Vagina (tissue), 2 donors: ENCODE data around the gene RTF2. TPM values are rescaled to one million over a fixed set of nuclear protein-coding genes. Genes with fewer than 3 reads are reported as not detected.

Experiments
- DNase-seq, 2 donors: peaks; one replicate each; pipeline ENCODE4 v3.0.0-alpha.2; 2017; ENCODE audit errors: extremely low spot score in 2 of 2
- H3K27ac ChIP-seq: fragments of 200-600 bp; sonication (generic); one replicate; pipeline ENCODE4 v1.5.1; 2019
- H3K27me3 ChIP-seq: fragments of 200-600 bp; sonication (generic); one replicate; pipeline ENCODE4 v1.5.1; 2019
- H3K36me3 ChIP-seq, 2 donors: fragments of 200-600 bp; sonication (generic); one replicate each; pipeline ENCODE4 v1.5.1; 2017 to 2019
- H3K4me1 ChIP-seq: fragments of 200-600 bp; sonication (generic); one replicate; pipeline ENCODE4 v1.5.1; 2019
- H3K4me3 ChIP-seq, 2 donors: fragments of 200-600 bp; sonication (generic); 1 replicate in 1 of 2; 2 replicates in 1 of 2; pipeline ENCODE4 v1.5.1; 2016 to 2019
- H3K9me3 ChIP-seq: fragments of 200-600 bp; sonication (generic); one replicate; pipeline ENCODE4 v1.5.1; 2019
- POLR2A ChIP-seq, 2 donors: fragments of 450-650 bp; IDR thresholded peaks; one replicate each; pipeline ENCODE4 v1.6.1; 2017; ENCODE audit warnings: antibody characterized with exemption in 2 of 2, mild to moderate bottlenecking in 2 of 2, moderate library complexity in 2 of 2
- POLR2AphosphoS5 ChIP-seq, 2 donors: sonication (generic); formaldehyde crosslinking; IDR thresholded peaks; one replicate each; pipeline ENCODE4 v1.9.0; 2017; ENCODE audit warnings: antibody characterized with exemption in 2 of 2, mild to moderate bottlenecking in 2 of 2, low read depth in 1 of 2; ENCODE audit not compliant: insufficient read depth in 1 of 2
- intact Hi-C: fragments of 100-400 bp; cut with DNase I; formaldehyde crosslinking; loops from one replicate; pipeline ENCODE4 v1.15.1; 2023
- total RNA-seq: library from RNA; depleted of rRNA; stranded (reverse); fragments of >200 nt; gene quantifications from one replicate; pipeline ENCODE4 v1.2.3, GENCODE V29; 2016
- TF ChIP-seq, protein P1 (sequence below), 3 experiments: fragments of 450-650 bp in 2 of 3; fragments of 200-600 bp in 1 of 3; sonication (generic) in 1 of 3; IDR thresholded peaks; one replicate each; pipeline ENCODE4 v1.5.1; 2017 to 2019; ENCODE audit warnings: antibody characterized with exemption in 3 of 3, mild to moderate bottlenecking in 2 of 3, moderate library complexity in 2 of 3

Gene RTF2
- total RNA-seq, 1 donor from 2014 or later = 47.1 TPM

DNA sequence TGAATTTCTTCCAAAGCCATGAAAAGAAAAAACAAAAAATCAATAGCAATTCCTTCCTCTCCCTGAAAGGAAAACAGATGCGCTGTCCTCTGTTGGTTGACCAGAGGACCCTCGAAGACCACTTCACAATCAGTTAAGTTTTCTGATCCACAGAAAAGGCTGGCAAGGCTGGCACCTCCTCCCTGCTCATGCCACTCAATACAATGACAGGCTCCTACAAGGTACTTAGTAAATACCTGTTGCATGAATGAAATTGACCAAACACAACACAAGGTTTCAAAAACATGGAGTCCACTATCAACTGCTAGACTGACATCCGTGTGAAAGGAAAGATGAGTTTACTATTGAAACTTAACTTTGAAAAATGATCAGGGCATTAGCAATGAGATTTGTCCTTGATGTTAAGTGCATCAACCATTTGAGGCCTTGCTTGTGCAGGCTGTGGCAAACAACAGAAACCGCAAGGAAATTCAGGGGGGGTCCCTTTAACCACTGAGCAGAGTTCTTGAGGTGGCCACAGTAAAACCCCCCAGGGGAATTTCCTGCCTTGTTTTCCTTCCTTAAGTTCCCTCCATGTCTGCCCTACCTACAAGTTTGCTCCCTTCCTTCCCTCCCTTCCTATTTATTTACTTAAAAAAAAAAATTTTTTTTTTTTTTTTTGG, 27.9 kb upstream of the RTF2 start:
- H3K27ac ChIP-seq = no peak overlapping the region
- no peaks in the 10 kb centered on the region for H3K27me3 ChIP-seq
- H3K36me3 ChIP-seq = no peaks in the 10 kb centered on the region
- H3K9me3 ChIP-seq = no peaks in the 10 kb centered on the region
- no peak for DNase-seq
- no peak overlapping the region for H3K4me3 ChIP-seq
- no peak for TF ChIP-seq POLR2A (IDR thresholded peaks at IDR 0.05)
- TF ChIP-seq, protein P1, sequence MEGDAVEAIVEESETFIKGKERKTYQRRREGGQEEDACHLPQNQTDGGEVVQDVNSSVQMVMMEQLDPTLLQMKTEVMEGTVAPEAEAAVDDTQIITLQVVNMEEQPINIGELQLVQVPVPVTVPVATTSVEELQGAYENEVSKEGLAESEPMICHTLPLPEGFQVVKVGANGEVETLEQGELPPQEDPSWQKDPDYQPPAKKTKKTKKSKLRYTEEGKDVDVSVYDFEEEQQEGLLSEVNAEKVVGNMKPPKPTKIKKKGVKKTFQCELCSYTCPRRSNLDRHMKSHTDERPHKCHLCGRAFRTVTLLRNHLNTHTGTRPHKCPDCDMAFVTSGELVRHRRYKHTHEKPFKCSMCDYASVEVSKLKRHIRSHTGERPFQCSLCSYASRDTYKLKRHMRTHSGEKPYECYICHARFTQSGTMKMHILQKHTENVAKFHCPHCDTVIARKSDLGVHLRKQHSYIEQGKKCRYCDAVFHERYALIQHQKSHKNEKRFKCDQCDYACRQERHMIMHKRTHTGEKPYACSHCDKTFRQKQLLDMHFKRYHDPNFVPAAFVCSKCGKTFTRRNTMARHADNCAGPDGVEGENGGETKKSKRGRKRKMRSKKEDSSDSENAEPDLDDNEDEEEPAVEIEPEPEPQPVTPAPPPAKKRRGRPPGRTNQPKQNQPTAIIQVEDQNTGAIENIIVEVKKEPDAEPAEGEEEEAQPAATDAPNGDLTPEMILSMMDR (IDR thresholded peaks at IDR 0.05) = no peak
- TF ChIP-seq POLR2AphosphoS5 (IDR thresholded peaks at IDR 0.05; ENCODE audit: insufficient read depth in 1 of 2, low read depth in 1 of 2) = no peak
- peaks cover 12% of the 10 kb centered on the region for H3K4me1 ChIP-seq
- intact Hi-C loops = no loop called here

DNA sequence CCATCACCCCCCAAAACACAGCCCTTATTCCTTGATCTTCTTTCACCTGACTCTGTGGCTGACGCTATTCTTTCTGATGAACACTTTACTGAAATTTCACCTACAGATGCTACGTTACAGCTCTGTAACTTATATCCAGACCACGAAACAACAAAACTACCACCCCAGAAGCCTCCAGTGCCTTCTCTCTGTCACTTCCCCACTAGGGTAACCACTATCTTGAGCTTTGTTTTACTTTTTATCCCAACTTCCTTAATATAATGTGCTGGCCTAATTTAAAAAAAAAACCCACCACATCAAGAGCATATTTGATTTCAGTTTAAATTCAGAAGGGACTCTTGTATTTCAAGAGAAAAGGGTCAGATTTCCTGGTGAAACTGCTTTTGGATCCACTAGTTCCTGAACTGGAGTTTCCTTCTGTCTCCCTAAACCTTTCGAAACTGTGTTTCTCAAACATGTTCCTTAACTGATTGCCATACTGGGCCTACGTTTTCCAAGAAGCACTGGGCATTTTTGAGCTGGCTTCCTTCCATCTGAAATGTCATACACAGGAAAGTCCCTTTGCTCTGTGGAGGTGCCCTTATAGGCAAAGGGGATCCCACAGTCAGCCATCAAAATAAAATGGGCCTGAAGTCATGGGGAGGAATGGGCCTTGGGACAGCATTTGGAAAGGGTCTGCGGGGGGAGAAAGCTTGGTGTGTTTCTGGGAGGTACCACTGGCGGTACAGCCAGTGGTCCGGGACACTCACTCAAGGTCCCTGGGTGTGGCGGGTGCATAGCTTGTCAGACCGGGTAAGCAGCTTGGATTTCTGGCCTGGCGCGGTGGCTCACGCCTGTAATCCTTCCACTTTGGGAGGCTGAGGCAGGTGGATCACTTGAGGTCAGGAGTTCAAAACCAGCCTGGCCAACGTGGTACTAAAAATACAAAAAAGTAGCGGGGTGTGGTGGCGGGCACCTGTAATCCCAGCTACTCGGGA, 25.8 kb upstream of the RTF2 start:
- Histone ChIP-seq H3K4me1 (peaks cover 12% of the 10 kb centered on the region), H3K27me3 (no peaks in the 10 kb centered on the region), H3K9me3 (no peaks in the 10 kb centered on the region), H3K27ac (no peak overlapping the region), H3K36me3 (no peaks in the 10 kb centered on the region), H3K4me3 (no peak overlapping the region)
- TF ChIP-seq POLR2A (IDR thresholded peaks at IDR 0.05) (no peak), POLR2AphosphoS5 (IDR thresholded peaks at IDR 0.05; ENCODE audit: insufficient read depth in 1 of 2, low read depth in 1 of 2) (no peak)
- TF ChIP-seq, protein P1 (IDR thresholded peaks at IDR 0.05) = no peak
- no peak for DNase-seq
- intact Hi-C loops = no loop called here

DNA sequence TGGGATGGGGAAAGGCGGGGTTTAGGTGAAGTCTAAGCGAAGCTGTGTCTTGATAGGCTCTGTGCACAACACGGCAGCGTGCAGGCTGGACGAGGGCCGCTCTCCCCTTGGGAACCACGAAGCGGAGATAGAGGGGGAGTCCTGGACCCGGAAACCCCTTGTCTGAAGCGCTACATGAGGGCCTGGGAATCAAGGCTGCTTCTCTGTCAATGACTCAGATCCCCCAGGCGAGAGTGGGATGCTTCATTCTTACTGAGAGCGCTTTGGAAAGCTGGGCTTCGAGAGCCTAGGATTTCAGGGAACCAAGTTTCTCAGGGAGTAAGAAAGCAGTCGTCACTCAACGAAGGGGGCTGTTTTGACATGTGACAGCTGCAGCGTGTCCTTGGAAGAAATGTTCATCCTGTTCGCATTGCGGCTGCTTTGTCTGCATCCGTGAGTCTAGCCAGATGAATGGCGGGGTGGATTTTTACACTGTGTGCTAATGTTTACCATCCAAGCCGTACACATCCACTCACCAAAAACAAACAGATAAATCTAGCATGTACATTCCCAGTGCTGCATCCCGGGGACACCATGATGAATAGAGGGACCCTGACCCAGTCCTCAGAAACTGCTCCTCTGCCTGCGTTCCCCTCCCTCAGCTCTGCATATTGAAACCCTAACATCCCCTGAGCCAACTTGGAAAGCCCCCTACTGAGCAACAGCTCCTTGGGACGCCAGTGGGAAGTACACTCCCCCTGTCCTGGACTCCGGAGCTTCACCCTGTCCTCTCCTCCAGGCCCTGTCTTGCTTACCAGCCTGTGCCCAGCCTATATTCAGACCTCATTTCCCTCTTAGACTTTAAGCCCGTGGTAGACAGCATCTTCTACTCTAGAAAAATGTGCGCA, 24.5 kb upstream of the RTF2 start:
- Histone ChIP-seq H3K27ac (no peak overlapping the region), H3K36me3 (no peaks in the 10 kb centered on the region)

DNA sequence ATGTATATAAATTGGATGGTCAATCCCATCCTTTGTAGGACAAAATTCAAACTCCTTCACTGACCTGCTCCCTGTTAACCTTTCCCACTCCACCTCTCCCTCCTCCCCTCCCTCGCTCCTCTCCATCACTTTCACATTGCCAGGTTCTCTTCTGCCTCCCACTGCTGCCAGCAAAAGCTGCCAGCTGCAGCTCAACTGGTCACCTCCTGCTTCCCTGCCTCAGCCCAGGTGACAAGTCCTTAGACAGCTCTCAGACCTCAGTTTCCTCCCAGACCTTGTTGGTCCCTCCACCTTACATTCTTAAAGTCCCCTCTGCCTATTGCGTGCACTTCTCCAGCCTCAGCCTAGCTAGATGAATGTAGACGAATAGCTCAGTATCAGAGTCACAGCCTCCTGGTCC, 23.3 kb upstream of the RTF2 start:
- Histone ChIP-seq H3K27me3 (no peaks in the 10 kb centered on the region), H3K4me3 (no peak overlapping the region), H3K4me1 (no peaks in the 10 kb centered on the region), H3K36me3 (no peaks in the 10 kb centered on the region), H3K9me3 (no peaks in the 10 kb centered on the region), H3K27ac (no peak overlapping the region)
- intact Hi-C loops = no loop called here
- TF ChIP-seq POLR2A (IDR thresholded peaks at IDR 0.05) (no peak), POLR2AphosphoS5 (IDR thresholded peaks at IDR 0.05; ENCODE audit: insufficient read depth in 1 of 2, low read depth in 1 of 2) (no peak)
- TF ChIP-seq, protein P1 (IDR thresholded peaks at IDR 0.05) = no peak
- DNase-seq = no peak

More for the DNA sequence above, 24.5 kb upstream of the RTF2 start:
- no peak overlapping the region for H3K4me3 ChIP-seq
- peaks cover 11% of the 10 kb centered on the region for H3K4me1 ChIP-seq
- intact Hi-C loops = no loop called here
- H3K27me3 ChIP-seq = no peaks in the 10 kb centered on the region
- TF ChIP-seq POLR2A (IDR thresholded peaks at IDR 0.05) = no peak
- TF ChIP-seq POLR2AphosphoS5 (IDR thresholded peaks at IDR 0.05; ENCODE audit: insufficient read depth in 1 of 2, low read depth in 1 of 2) = no peak
- TF ChIP-seq, protein P1 (IDR thresholded peaks at IDR 0.05) = no peak
- DNase-seq = no peak
- no peaks in the 10 kb centered on the region for H3K9me3 ChIP-seq
